Astrocyte (in vitro differentiated cells and primary cell): Measurements from ENCODE around the gene EMC1. TPM values are rescaled to one million over a fixed set of nuclear protein-coding genes. Genes with fewer than 3 reads are reported as not detected.

Source experiments
- DNase-seq: peaks from one replicate; pipeline ENCODE4 v3.0.0-alpha.2; 2010; ENCODE audit warnings: low read depth
- FAIRE-seq: peaks from 2 replicates; lab custom pipeline; 2011; peaks lifted over from hg19 to GRCh38; lab: Jason Lieb, UNC
- H2AFZ ChIP-seq: 2 replicates; pipeline ENCODE4 v1.6.0; 2012; ENCODE audit warnings: low read depth, low read length, inconsistent platforms
- H3K27ac ChIP-seq: 2 replicates; pipeline ENCODE4 v1.5.1; 2011; ENCODE audit warnings: low read depth, low read length, inconsistent platforms
- H3K27me3 ChIP-seq: 2 replicates; pipeline ENCODE4 v1.6.0; 2011; ENCODE audit warnings: low read length, inconsistent platforms; ENCODE audit not compliant: insufficient read depth
- H3K36me3 ChIP-seq: 2 replicates; pipeline ENCODE4 v1.5.1; 2011; ENCODE audit warnings: low read length, inconsistent platforms; ENCODE audit not compliant: insufficient read depth
- H3K4me1 ChIP-seq: 2 replicates; pipeline ENCODE4 v1.5.1; 2011; ENCODE audit warnings: low read length, inconsistent platforms; ENCODE audit not compliant: insufficient read depth
- H3K4me2 ChIP-seq: 2 replicates; pipeline ENCODE4 v1.6.0; 2012; ENCODE audit warnings: low read length, inconsistent platforms
- H3K4me3 ChIP-seq: 2 replicates; pipeline ENCODE4 v1.5.1; 2011; ENCODE audit warnings: low read depth, mild to moderate bottlenecking, low read length, inconsistent platforms; ENCODE audit not compliant: insufficient read depth
- H3K79me2 ChIP-seq: 2 replicates; pipeline ENCODE4 v1.6.0; 2012; ENCODE audit warnings: mild to moderate bottlenecking, low read length, inconsistent platforms; ENCODE audit not compliant: insufficient read depth
- H3K9ac ChIP-seq: 2 replicates; pipeline ENCODE4 v1.6.0; 2012; ENCODE audit warnings: mild to moderate bottlenecking, low read length, inconsistent platforms
- H3K9me3 ChIP-seq: 2 replicates; pipeline ENCODE4 v1.5.1; 2012; ENCODE audit warnings: low read depth, mild to moderate bottlenecking, low read length, inconsistent platforms; ENCODE audit not compliant: insufficient read depth
- H4K20me1 ChIP-seq: 2 replicates; pipeline ENCODE4 v1.6.0; 2012; ENCODE audit warnings: low read length, inconsistent platforms; ENCODE audit not compliant: insufficient read depth
- H3K27ac Mint-ChIP-seq: one replicate; pipeline ENCODE4 v1.8.0; 2021; ENCODE audit warnings: mild to moderate bottlenecking, mixed read lengths; ENCODE audit not compliant: unreplicated experiment
- H3K27me3 Mint-ChIP-seq: one replicate; pipeline ENCODE4 v1.8.0; 2021; ENCODE audit warnings: low read depth, mixed read lengths; ENCODE audit not compliant: unreplicated experiment
- H3K36me3 Mint-ChIP-seq: one replicate; pipeline ENCODE4 v1.8.0; 2021; ENCODE audit warnings: low read depth, mixed read lengths; ENCODE audit not compliant: unreplicated experiment
- H3K4me1 Mint-ChIP-seq: one replicate; pipeline ENCODE4 v1.8.0; 2021; ENCODE audit warnings: low read depth, mixed read lengths; ENCODE audit not compliant: unreplicated experiment
- H3K4me3 Mint-ChIP-seq: one replicate; pipeline ENCODE4 v1.8.0; 2021; ENCODE audit warnings: mild to moderate bottlenecking, moderate library complexity, mixed read lengths; ENCODE audit not compliant: unreplicated experiment
- H3K9me3 Mint-ChIP-seq: one replicate; pipeline ENCODE4 v1.8.0; 2021; ENCODE audit warnings: mild to moderate bottlenecking, mixed read lengths; ENCODE audit not compliant: unreplicated experiment
- EZH2 ChIP-seq: IDR thresholded peaks from 2 replicates; pipeline ENCODE4 v1.6.1; 2012; ENCODE audit warnings: mild to moderate bottlenecking, low read length, inconsistent platforms; ENCODE audit not compliant: insufficient read depth
- total RNA-seq: library from RNA; stranded (reverse); gene quantifications from 2 replicates; pipeline ENCODE4 v1.2.1, GENCODE V29; 2021
- TF ChIP-seq, protein P1 (sequence below): IDR thresholded peaks from 2 replicates; pipeline ENCODE4 v1.5.1; 2011; ENCODE audit warnings: low read depth, mild to moderate bottlenecking, inconsistent platforms, low read length, moderate library complexity; ENCODE audit not compliant: insufficient read depth

Gene EMC1
- total RNA-seq, 1 donor from 2014 or later = 89.3 TPM

DNA sequence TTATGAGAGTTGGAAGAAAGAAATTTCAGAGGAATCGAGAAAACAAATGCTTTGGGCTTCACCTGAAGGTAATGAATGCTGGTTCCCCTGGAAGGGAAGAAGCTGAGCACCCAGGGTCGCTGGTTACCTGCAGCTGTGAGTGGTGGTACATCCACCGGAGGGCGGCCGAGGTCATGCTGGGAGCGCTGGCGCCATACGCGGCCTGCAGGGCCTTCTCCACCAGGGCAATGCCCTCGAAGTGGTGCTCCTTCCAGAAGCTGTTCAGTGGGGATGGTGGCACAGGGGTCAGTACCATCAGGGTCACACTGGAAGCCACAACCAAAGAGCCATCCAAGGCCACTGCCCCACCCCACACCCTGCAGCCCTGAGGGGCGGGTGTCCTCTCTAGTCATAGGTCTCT, 17.1 kb upstream of the EMC1 start:
- H3K27me3 Mint-ChIP-seq = peaks cover 15% of the 10 kb centered on the region
- Histone ChIP-seq H3K9ac (no peak overlapping the region), H3K27me3 (no peaks in the 10 kb centered on the region), H3K36me3 (no peaks in the 10 kb centered on the region), H3K4me2 (no peak overlapping the region), H3K79me2 (no peaks in the 10 kb centered on the region), H4K20me1 (no peaks in the 10 kb centered on the region), H3K9me3 (no peaks in the 10 kb centered on the region), H3K4me3 (no peak overlapping the region), H3K27ac (no peak overlapping the region), H2AFZ (no peak overlapping the region), H3K4me1 (no peaks in the 10 kb centered on the region)
- H3K27ac Mint-ChIP-seq = no peak overlapping the region
- H3K4me3 Mint-ChIP-seq = no peak overlapping the region
- peaks cover 8% of the 10 kb centered on the region for H3K36me3 Mint-ChIP-seq
- peaks cover 11% of the 10 kb centered on the region for H3K9me3 Mint-ChIP-seq
- no peak for DNase-seq
- H3K4me1 Mint-ChIP-seq = no peaks in the 10 kb centered on the region
- no peak for FAIRE-seq
- TF ChIP-seq, protein P1, sequence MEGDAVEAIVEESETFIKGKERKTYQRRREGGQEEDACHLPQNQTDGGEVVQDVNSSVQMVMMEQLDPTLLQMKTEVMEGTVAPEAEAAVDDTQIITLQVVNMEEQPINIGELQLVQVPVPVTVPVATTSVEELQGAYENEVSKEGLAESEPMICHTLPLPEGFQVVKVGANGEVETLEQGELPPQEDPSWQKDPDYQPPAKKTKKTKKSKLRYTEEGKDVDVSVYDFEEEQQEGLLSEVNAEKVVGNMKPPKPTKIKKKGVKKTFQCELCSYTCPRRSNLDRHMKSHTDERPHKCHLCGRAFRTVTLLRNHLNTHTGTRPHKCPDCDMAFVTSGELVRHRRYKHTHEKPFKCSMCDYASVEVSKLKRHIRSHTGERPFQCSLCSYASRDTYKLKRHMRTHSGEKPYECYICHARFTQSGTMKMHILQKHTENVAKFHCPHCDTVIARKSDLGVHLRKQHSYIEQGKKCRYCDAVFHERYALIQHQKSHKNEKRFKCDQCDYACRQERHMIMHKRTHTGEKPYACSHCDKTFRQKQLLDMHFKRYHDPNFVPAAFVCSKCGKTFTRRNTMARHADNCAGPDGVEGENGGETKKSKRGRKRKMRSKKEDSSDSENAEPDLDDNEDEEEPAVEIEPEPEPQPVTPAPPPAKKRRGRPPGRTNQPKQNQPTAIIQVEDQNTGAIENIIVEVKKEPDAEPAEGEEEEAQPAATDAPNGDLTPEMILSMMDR = no peak
- no peak for TF ChIP-seq EZH2

DNA sequence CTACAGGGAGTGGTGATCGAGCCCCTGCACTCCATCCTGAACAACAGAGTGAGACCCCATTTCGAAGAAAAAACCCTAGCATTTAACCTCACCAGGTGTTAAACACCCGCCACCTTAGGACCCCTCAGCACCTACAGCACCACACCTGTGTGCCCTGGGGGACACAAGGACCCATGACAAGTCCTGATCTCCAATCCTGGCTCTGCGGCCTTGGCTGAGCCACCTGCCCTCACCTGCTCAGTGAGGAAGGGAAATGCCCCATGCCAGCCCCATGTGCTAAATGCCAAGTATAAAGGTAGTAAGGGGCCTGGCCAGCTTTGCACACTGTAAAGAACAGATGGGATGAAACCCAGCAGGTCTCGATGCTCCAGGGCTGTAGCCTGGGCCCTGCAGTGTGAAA, 11.4 kb upstream of the EMC1 start:
- no peak overlapping the region for H3K9ac ChIP-seq
- Mint-ChIP-seq H3K36me3 (peaks cover 8% of the 10 kb centered on the region), H3K4me3 (no peak overlapping the region), H3K4me1 (peaks cover 10% of the 10 kb centered on the region), H3K27me3 (peaks cover 1% of the 10 kb centered on the region), H3K27ac (no peak overlapping the region), H3K9me3 (peaks cover 4% of the 10 kb centered on the region)
- no peak for TF ChIP-seq EZH2
- TF ChIP-seq, protein P1 = no peak
- no peak overlapping the region for H3K27ac ChIP-seq
- no peaks in the 10 kb centered on the region for H3K79me2 ChIP-seq
- no peak overlapping the region for H3K4me2 ChIP-seq
- H3K36me3 ChIP-seq = peaks cover 8% of the 10 kb centered on the region
- H4K20me1 ChIP-seq = no peaks in the 10 kb centered on the region
- H3K27me3 ChIP-seq = no peaks in the 10 kb centered on the region
- DNase-seq (no peak), FAIRE-seq (no peak)
- no peak overlapping the region for H3K4me3 ChIP-seq
- no peaks in the 10 kb centered on the region for H3K9me3 ChIP-seq
- peaks cover 12% of the 10 kb centered on the region for H3K4me1 ChIP-seq
- H2AFZ ChIP-seq = no peak overlapping the region

DNA sequence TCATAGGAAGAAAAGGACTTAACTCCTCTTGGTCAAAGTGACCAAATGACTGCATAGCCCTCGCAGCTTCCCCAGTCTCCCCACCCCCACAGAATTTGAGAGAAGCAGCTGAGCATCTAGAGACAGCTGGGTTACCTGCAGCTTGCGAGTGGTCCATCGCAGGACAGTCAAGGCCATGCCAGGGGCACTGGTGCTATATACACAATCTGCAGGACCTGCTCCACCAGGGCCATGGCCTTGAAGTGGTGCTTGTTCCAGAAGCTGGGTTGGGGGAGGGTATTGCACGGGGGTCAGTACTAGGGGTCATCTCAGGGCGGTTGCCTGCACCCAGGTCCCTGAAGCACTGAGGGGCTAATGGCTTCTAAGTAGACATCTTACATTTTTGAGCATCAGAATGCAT, 10.7 kb upstream of the EMC1 start:
- Histone ChIP-seq H3K4me1 (peaks cover 12% of the 10 kb centered on the region), H4K20me1 (no peaks in the 10 kb centered on the region), H3K9ac (no peak overlapping the region), H3K79me2 (no peaks in the 10 kb centered on the region), H3K9me3 (no peaks in the 10 kb centered on the region), H3K27ac (no peak overlapping the region), H2AFZ (no peak overlapping the region), H3K4me2 (no peak overlapping the region), H3K36me3 (peaks cover 11% of the 10 kb centered on the region), H3K4me3 (no peak overlapping the region), H3K27me3 (no peaks in the 10 kb centered on the region)
- Mint-ChIP-seq H3K4me3 (no peak overlapping the region), H3K36me3 (peaks cover 13% of the 10 kb centered on the region), H3K27ac (no peak overlapping the region), H3K9me3 (peaks cover 4% of the 10 kb centered on the region), H3K27me3 (peaks cover 1% of the 10 kb centered on the region), H3K4me1 (peaks cover 10% of the 10 kb centered on the region)
- TF ChIP-seq, protein P1 = no peak
- TF ChIP-seq EZH2 = no peak
- FAIRE-seq = no peak
- no peak for DNase-seq
